ENCODE measurements around the gene CA9. TPM values are rescaled to one million over a fixed set of nuclear protein-coding genes. Genes with fewer than 3 reads are reported as not detected.
"Not testable (repeated sequence)": the region's sequence is repeated elsewhere in the genome, so short reads cannot be mapped to it uniquely, and the experiment has no call there.

Gene CA9
- 0.86 TPM in 1 of 2 replicates, not detected in the other for total RNA-seq (2014; rRNA removed; shearing (Covaris generic))

GRCh38 chr9:35673132-35674024 is at the start of gene CA9:
CA9 (plus strand) TSS chr9:35673928; CDS start chr9:35673960, 32 bp downstream.
- in situ Hi-C loops (cut with HindIII; ENCODE audit: low sequenced_read_pairs) = no loop called here
- peak; percentile 97 for DNase-seq (ENCODE audit: low spot score)

- in situ Hi-C loops (cut with HindIII; ENCODE audit: low sequenced_read_pairs) = no loop called here
- no peak for DNase-seq (ENCODE audit: low spot score)
Measured at GRCh38 chr9:35627575-35627974, 46.2 kb upstream of the CA9 start.

GRCh38 chr9:35628389-35628991 is 45.2 kb upstream of the CA9 start:
- DNase-seq (ENCODE audit: low spot score) = no peak
- in situ Hi-C loops (cut with HindIII; ENCODE audit: low sequenced_read_pairs) = no loop called here

- in situ Hi-C loops (cut with HindIII; ENCODE audit: low sequenced_read_pairs) = no loop called here
- DNase-seq (ENCODE audit: low spot score) = no peak
Measured at GRCh38 chr9:35629597-35629996, 44.1 kb upstream of the CA9 start.

- in situ Hi-C loops (cut with HindIII; ENCODE audit: low sequenced_read_pairs) = no loop called here
Measured at GRCh38 chr9:35635730-35636129, 38.0 kb upstream of the CA9 start.

GRCh38 chr9:35636135-35636876 is 37.4 kb upstream of the CA9 start:
- DNase-seq (ENCODE audit: low spot score) = no peak
- in situ Hi-C loops (cut with HindIII; ENCODE audit: low sequenced_read_pairs) = no loop called here

More at GRCh38 chr9:35635730-35636129, 38.0 kb upstream of the CA9 start:
- no peak for DNase-seq (ENCODE audit: low spot score)

- DNase-seq (ENCODE audit: low spot score); in situ Hi-C loops (cut with HindIII; ENCODE audit: low sequenced_read_pairs): not testable (repeated sequence)
Measured at GRCh38 chr9:35636877-35637246, 36.9 kb upstream of the CA9 start.

GRCh38 chr9:35637427-35637955 is 36.2 kb upstream of the CA9 start:
- in situ Hi-C loops (cut with HindIII; ENCODE audit: low sequenced_read_pairs); DNase-seq (ENCODE audit: low spot score): not testable (repeated sequence)

- DNase-seq (ENCODE audit: low spot score); in situ Hi-C loops (cut with HindIII; ENCODE audit: low sequenced_read_pairs): not testable (repeated sequence)
Measured at GRCh38 chr9:35638751-35639150, 35.0 kb upstream of the CA9 start.

GRCh38 chr9:35639225-35639624 is 34.5 kb upstream of the CA9 start:
- in situ Hi-C loops (cut with HindIII; ENCODE audit: low sequenced_read_pairs) = not testable (repeated sequence)

GRCh38 chr9:35639631-35640030 is 34.1 kb upstream of the CA9 start:
- DNase-seq (ENCODE audit: low spot score) = no peak
- in situ Hi-C loops (cut with HindIII; ENCODE audit: low sequenced_read_pairs) = no loop called here

More at GRCh38 chr9:35639225-35639624, 34.5 kb upstream of the CA9 start:
- not testable (repeated sequence) for DNase-seq (ENCODE audit: low spot score)

GRCh38 chr9:35640431-35640830 is 33.3 kb upstream of the CA9 start:
- in situ Hi-C loops (cut with HindIII; ENCODE audit: low sequenced_read_pairs) = not testable (repeated sequence)

GRCh38 chr9:35641478-35641877 is 32.2 kb upstream of the CA9 start:
- in situ Hi-C loops (cut with HindIII; ENCODE audit: low sequenced_read_pairs) = not testable (repeated sequence)

More at GRCh38 chr9:35640431-35640830, 33.3 kb upstream of the CA9 start:
- not testable (repeated sequence) for DNase-seq (ENCODE audit: low spot score)

GRCh38 chr9:35643046-35643445 is 30.7 kb upstream of the CA9 start:
- DNase-seq (ENCODE audit: low spot score) = no peak
- in situ Hi-C loops (cut with HindIII; ENCODE audit: low sequenced_read_pairs) = no loop called here

More at GRCh38 chr9:35641478-35641877, 32.2 kb upstream of the CA9 start:
- DNase-seq (ENCODE audit: low spot score) = not testable (repeated sequence)

GRCh38 chr9:35645736-35646135 is 28.0 kb upstream of the CA9 start:
- DNase-seq (ENCODE audit: low spot score); in situ Hi-C loops (cut with HindIII; ENCODE audit: low sequenced_read_pairs): not testable (repeated sequence)

GRCh38 chr9:35646153-35646532 is 27.6 kb upstream of the CA9 start:
- DNase-seq (ENCODE audit: low spot score) = peak; percentile 67
- in situ Hi-C loops (cut with HindIII; ENCODE audit: low sequenced_read_pairs) = no loop called here

- in situ Hi-C loops (cut with HindIII; ENCODE audit: low sequenced_read_pairs) = no loop called here
- peak; percentile 89 for DNase-seq (ENCODE audit: low spot score)
Measured at GRCh38 chr9:35646533-35647265, 27.0 kb upstream of the CA9 start.

- DNase-seq (ENCODE audit: low spot score) = no peak
- in situ Hi-C loops (cut with HindIII; ENCODE audit: low sequenced_read_pairs) = no loop called here
Measured at GRCh38 chr9:35649431-35650340, 24.0 kb upstream of the CA9 start.
